Activated naive CD4-positive, alpha-beta T cell treated with anti-CD3 and anti-CD28 coated beads for 36 hours (primary cell): ENCODE data around the gene NBAS. TPM values are rescaled to one million over a fixed set of nuclear protein-coding genes. Genes with fewer than 3 reads are reported as not detected.
A peak's percentile ranks its signal among the peaks of the same experiment; 100 is the strongest.

Experiments
- CTCF ChIA-PET: fragments of 350-600 bp; sonication (Branson Sonifier 250); formaldehyde crosslinking; loops from one replicate; lab custom pipeline; 2021; ENCODE audit warnings: antibody characterized with exemption; lab: Charles Lee
- DNase-seq: peaks from one replicate; pipeline ENCODE4 v3.0.0-alpha.2; 2020
- H3K27ac Mint-ChIP-seq: one replicate; pipeline ENCODE4 v1.8.0; 2021; ENCODE audit warnings: mild to moderate bottlenecking, mixed read lengths
- H3K27me3 Mint-ChIP-seq: one replicate; pipeline ENCODE4 v1.8.0; 2021; ENCODE audit warnings: low read depth, mixed read lengths
- H3K36me3 Mint-ChIP-seq: one replicate; pipeline ENCODE4 v1.8.0; 2021; ENCODE audit warnings: low read depth, mixed read lengths
- H3K4me1 Mint-ChIP-seq: one replicate; pipeline ENCODE4 v1.8.0; 2021; ENCODE audit warnings: low read depth, mixed read lengths
- H3K4me3 Mint-ChIP-seq: one replicate; pipeline ENCODE4 v1.8.0; 2021; ENCODE audit warnings: mild to moderate bottlenecking, moderate library complexity, mixed read lengths
- H3K9me3 Mint-ChIP-seq: one replicate; pipeline ENCODE4 v1.8.0; 2021; ENCODE audit warnings: mixed read lengths
- intact Hi-C: fragments of 100-400 bp; cut with micrococcal nuclease; formaldehyde crosslinking; loops from one replicate; pipeline ENCODE4 v1.15.1; 2023
- total RNA-seq, 2 experiments: library from RNA; stranded (reverse); gene quantifications; one replicate each; pipeline ENCODE4 v1.2.3, GENCODE V29; 2021

Gene NBAS
- total RNA-seq, 2 experiments from 2014 or later = 45.5 to 46.4 TPM

- CTCF ChIA-PET = no interaction called here
- H3K36me3 Mint-ChIP-seq = no peaks in the 10 kb centered on the region
- H3K9me3 Mint-ChIP-seq = no peaks in the 10 kb centered on the region
- H3K27ac Mint-ChIP-seq = peak overlapping the region; percentile 27
- peaks cover 26% of the 10 kb centered on the region for H3K4me1 Mint-ChIP-seq
- intact Hi-C loops = no loop called here
- H3K27me3 Mint-ChIP-seq = no peaks in the 10 kb centered on the region
- DNase-seq = no peak
- no peak overlapping the region for H3K4me3 Mint-ChIP-seq
These were observed 2.3 kb upstream of the NBAS start for GRCh38 chr2:15563227-15564100.

- H3K36me3 Mint-ChIP-seq = no peaks in the 10 kb centered on the region
- CTCF ChIA-PET = interaction anchor here (1.1 to 3.2 kb wide), 5 partner anchors 9 to 27 kb away, joined by 3 to 21 read pairs (median 6); no protein-coding TSS in a partner anchor
- no peak for DNase-seq
- H3K9me3 Mint-ChIP-seq = no peaks in the 10 kb centered on the region
- H3K27me3 Mint-ChIP-seq = no peaks in the 10 kb centered on the region
- peaks cover 32% of the 10 kb centered on the region for H3K4me1 Mint-ChIP-seq
- H3K27ac Mint-ChIP-seq = peak overlapping the region; percentile 92
- intact Hi-C loops = loop anchor here (1.0 kb wide), 1 partner anchor 406 kb away; no protein-coding TSS in a partner anchor
- H3K4me3 Mint-ChIP-seq = peak overlapping the region; percentile 98
These were observed 1.4 kb upstream of the NBAS start for GRCh38 chr2:15562354-15563031.

DNA sequence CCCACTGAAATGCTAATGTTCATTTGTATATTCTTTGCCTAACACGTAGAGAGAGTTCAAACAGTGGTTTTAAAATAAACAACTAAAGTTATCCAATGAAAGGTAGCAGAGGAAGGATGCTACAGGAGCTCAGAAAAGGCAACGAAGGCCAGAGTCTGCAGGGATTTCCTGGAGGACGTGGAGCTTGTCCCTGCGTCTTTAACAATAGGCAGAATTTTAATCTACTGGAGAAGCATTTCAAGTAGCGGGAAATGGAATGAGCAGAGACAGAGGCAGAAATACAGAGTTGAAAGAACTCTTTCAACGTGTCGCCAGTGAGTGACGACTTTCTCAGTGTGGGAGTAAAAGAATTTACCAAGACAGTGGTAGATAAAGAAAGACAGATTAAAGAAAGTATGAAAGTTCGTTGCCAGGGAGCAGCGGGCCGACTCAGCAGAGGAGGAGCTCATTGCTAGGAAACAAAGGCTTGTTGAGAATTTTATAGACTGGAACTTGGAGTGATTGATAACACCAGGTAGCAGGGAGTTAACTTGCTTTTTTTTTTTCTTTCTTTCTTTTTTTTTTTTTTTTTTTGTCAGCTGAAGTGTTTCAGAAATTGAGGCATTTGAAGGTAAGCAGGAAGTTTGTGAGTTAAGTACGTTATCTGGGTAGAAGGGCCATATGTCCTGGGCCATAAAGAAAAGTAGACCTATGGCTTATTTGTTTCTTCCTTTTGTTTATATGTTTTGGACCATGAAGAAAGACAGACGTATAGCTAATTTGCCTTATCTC lies 625 bp upstream of the NBAS start:
- H3K4me1 Mint-ChIP-seq = peaks cover 32% of the 10 kb centered on the region
- H3K36me3 Mint-ChIP-seq = no peaks in the 10 kb centered on the region
- no peaks in the 10 kb centered on the region for H3K9me3 Mint-ChIP-seq
- peak; percentile 66 for DNase-seq
- peak overlapping the region; percentile 92 for H3K27ac Mint-ChIP-seq
- intact Hi-C loops = loop anchor here (1.0 kb wide), 5 partner anchors 16 to 419 kb away; partner anchors contain the start of gene DDX1
- peak overlapping the region; percentile 98 for H3K4me3 Mint-ChIP-seq
- no peaks in the 10 kb centered on the region for H3K27me3 Mint-ChIP-seq
- CTCF ChIA-PET = interaction anchor here (0.7 to 3.2 kb wide), 6 partner anchors 10 to 252 kb away, joined by 3 to 21 read pairs (median 4); no protein-coding TSS in a partner anchor

DNA sequence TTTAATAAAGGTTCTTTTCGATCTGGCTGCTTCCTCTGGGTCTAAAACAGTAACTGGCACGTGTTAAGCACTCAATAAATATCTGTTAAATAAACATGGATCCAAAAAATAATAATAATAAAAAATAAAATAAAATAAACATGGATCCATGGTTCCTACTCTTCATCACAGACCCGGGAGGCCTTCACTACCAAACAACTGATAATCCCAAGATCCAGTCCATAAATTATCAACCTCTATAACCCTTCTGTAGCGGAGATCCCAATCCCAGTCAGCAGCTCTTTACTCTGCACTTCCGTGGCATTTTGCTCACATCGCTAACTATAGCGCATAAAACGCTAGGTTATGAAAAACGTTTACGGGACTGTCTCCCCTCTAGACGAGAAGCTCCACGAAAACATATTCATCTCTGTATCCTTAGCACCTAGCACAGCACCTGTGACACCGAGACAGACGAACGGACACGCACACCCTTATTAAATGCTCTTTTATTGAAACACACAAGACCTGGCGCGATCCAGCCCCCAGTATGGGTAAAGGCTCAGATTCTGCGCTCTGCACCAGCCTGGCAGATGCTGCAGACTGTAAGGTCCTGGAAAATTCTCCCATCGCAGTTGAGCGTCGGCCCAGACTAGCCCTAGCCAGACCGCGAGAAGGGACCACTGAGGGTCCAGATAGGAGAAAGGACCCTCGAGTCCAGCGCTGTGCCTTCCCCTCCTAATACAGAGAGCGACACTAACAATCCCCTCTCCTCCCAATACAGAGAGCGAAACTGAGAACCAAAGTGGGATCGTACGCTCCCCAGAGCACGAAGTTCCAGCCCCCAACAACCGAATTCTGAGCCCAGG lies 770 bp downstream of the NBAS start:
- peak; percentile 19 for DNase-seq
- Mint-ChIP-seq H3K9me3 (no peaks in the 10 kb centered on the region), H3K27me3 (no peaks in the 10 kb centered on the region), H3K4me1 (peaks cover 32% of the 10 kb centered on the region), H3K27ac (peak overlapping the region; percentile 92), H3K4me3 (peak overlapping the region; percentile 98), H3K36me3 (peaks cover 2% of the 10 kb centered on the region)
- CTCF ChIA-PET = interaction anchor here (0.6 to 3.2 kb wide), 3 partner anchors 13 to 19 kb away, joined by 4 to 21 read pairs (median 8); no protein-coding TSS in a partner anchor
- intact Hi-C loops = no loop called here

DNA sequence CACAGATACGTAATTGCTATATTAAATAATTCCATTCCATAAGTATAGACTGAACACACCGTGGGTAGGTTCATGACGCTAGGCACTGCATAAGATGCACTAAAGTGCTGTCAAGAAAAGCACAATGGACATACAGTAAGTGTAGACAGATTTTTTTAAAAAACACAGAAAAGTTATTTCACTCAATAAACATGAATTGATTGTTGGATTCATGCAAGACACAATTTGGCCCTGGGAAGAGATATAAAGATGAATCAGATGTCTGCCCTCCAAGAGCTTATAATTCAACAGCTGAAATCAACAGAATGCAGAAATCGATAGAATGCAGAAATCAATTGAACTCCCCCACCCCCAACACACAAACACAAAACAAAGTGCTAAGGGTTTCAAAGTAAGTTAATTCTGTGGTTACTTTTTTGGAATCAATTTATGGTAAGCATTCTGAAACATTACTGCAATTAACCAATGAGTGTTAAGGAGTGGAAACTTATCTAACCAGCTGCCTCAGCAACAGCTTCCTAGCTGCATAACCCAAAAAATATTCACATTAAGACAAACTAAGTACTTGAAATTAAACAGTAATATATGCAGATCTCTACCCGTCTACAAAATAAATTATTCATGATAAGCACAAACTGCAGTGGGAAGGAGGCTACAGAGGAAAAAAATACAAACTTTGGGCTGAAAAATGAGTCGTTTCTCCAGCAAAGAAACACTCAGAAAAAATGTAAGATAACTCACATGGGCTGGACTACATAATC lies 1.6 kb downstream of the NBAS start:
- DNase-seq = no peak
- H3K36me3 Mint-ChIP-seq = peaks cover 4% of the 10 kb centered on the region
- H3K9me3 Mint-ChIP-seq = no peaks in the 10 kb centered on the region
- H3K4me1 Mint-ChIP-seq = peaks cover 32% of the 10 kb centered on the region
- no peak overlapping the region for H3K27ac Mint-ChIP-seq
- intact Hi-C loops = no loop called here
- CTCF ChIA-PET = interaction anchor here (0.6 to 3.2 kb wide), 2 partner anchors 17 to 19 kb away, joined by 4 to 21 read pairs; no protein-coding TSS in a partner anchor
- H3K27me3 Mint-ChIP-seq = no peaks in the 10 kb centered on the region
- peak overlapping the region; percentile 57 for H3K4me3 Mint-ChIP-seq

- no peak for DNase-seq
- H3K27ac Mint-ChIP-seq = no peak overlapping the region
- H3K4me3 Mint-ChIP-seq = no peak overlapping the region
- CTCF ChIA-PET = interaction anchor here (1.0 to 1.1 kb wide), 2 partner anchors 19 to 30 kb away, joined by 3 to 6 read pairs; no protein-coding TSS in a partner anchor
- H3K9me3 Mint-ChIP-seq = no peaks in the 10 kb centered on the region
- intact Hi-C loops = no loop called here
- peaks cover 8% of the 10 kb centered on the region for H3K36me3 Mint-ChIP-seq
- no peaks in the 10 kb centered on the region for H3K27me3 Mint-ChIP-seq
- H3K4me1 Mint-ChIP-seq = peaks cover 30% of the 10 kb centered on the region
These were observed 3.2 kb downstream of the NBAS start for GRCh38 chr2:15557887-15558311.

GRCh38 chr2:15556311-15556930 lies 4.7 kb downstream of the NBAS start:
- DNase-seq = no peak
- H3K9me3 Mint-ChIP-seq = no peaks in the 10 kb centered on the region
- peaks cover 20% of the 10 kb centered on the region for H3K4me1 Mint-ChIP-seq
- CTCF ChIA-PET = no interaction called here
- H3K27me3 Mint-ChIP-seq = no peaks in the 10 kb centered on the region
- intact Hi-C loops = no loop called here
- no peak overlapping the region for H3K4me3 Mint-ChIP-seq
- H3K36me3 Mint-ChIP-seq = peaks cover 12% of the 10 kb centered on the region
- no peak overlapping the region for H3K27ac Mint-ChIP-seq

DNA sequence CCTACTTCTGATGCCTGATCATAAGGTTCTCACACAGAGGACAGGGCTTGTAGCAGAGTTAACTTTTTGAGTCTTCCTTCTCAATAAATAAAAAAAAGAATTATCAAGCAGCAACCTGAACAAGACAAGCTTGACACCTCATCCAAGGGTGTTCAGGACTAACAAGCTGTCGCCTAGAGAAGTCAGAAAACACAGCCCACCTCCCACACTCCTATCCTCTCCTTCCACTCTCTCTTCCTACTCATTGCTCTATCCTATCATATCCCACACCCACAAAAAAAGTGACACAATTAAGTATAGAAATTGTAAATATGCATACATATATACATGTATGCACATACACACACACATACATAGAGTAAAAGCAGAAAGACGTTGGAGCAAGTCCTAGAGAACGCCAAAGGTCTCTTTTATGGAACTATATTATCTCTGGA lies 5.4 kb downstream of the NBAS start:
- Mint-ChIP-seq H3K27ac (no peak overlapping the region), H3K36me3 (peaks cover 12% of the 10 kb centered on the region), H3K9me3 (no peaks in the 10 kb centered on the region), H3K4me3 (no peak overlapping the region), H3K27me3 (no peaks in the 10 kb centered on the region), H3K4me1 (peaks cover 20% of the 10 kb centered on the region)
- CTCF ChIA-PET = no interaction called here
- intact Hi-C loops = no loop called here
- no peak for DNase-seq

GRCh38 chr2:15554525-15555218 lies 6.5 kb downstream of the NBAS start:
- Mint-ChIP-seq H3K9me3 (no peaks in the 10 kb centered on the region), H3K27ac (no peak overlapping the region), H3K36me3 (peaks cover 12% of the 10 kb centered on the region), H3K4me1 (peaks cover 14% of the 10 kb centered on the region), H3K27me3 (no peaks in the 10 kb centered on the region), H3K4me3 (no peak overlapping the region)
- CTCF ChIA-PET = interaction anchor here (1.0 kb wide), 1 partner anchor 56 kb away, joined by 3 read pairs; no protein-coding TSS in a partner anchor
- DNase-seq = no peak
- intact Hi-C loops = no loop called here

DNA sequence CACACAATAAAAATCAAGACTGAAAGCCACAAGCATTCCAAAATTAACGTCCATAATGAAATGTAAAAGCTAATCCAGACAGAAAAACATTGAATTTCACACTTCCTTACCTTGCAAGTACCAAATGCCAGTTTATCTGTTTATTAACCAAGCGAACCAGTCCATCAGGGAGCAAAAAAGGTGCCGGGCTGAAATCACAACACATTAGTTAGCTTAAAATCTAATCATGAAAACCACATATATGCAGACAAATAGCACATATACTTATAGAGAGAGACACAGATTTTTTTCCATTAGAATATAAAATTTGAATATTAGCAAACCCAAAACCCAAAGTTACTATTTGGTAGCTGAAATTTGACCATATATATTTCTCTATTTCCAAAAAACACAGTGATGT lies 7.2 kb downstream of the NBAS start:
- Mint-ChIP-seq H3K27me3 (no peaks in the 10 kb centered on the region), H3K4me3 (no peak overlapping the region), H3K36me3 (peaks cover 17% of the 10 kb centered on the region), H3K9me3 (no peaks in the 10 kb centered on the region), H3K27ac (no peak overlapping the region), H3K4me1 (peaks cover 7% of the 10 kb centered on the region)
- CTCF ChIA-PET = interaction anchor here (1.0 to 1.4 kb wide), 2 partner anchors 24 to 55 kb away, joined by 3 to 6 read pairs; no protein-coding TSS in a partner anchor
- DNase-seq = no peak
- intact Hi-C loops = no loop called here
